Brain microvascular endothelial cell (primary cell): Measurements from ENCODE around the gene FLT3.

Experiments used
- DNase-seq: peaks from one replicate; pipeline ENCODE4 v3.0.0-alpha.2; 2020
- H3K27ac ChIP-seq: fragments of 250-450 bp; sonication (Bioruptor Pico); 2 replicates; pipeline ENCODE4 v1.5.1; 2020; ENCODE audit warnings: mild to moderate bottlenecking, moderate library complexity
- H3K27me3 ChIP-seq: fragments of 250-450 bp; sonication (Bioruptor Pico); replicated peaks from 2 replicates; pipeline ENCODE4 v1.5.1; 2020; ENCODE audit warnings: mild to moderate bottlenecking
- H3K36me3 ChIP-seq: fragments of 250-450 bp; sonication (Bioruptor Pico); replicated peaks from 2 replicates; pipeline ENCODE4 v1.5.1; 2020; ENCODE audit warnings: mild to moderate bottlenecking
- H3K4me3 ChIP-seq: 2 replicates; pipeline ENCODE4 v1.5.1; 2011; ENCODE audit warnings: low read depth, mild to moderate bottlenecking, control low read depth, low read length, moderate library complexity
- in situ Hi-C: cut with HindIII; loops from 2 replicates; pipeline ENCODE4 v1.10.0; 2017; ENCODE audit warnings: low sequenced_read_pairs, low pct_ligation_motif_present
- TF ChIP-seq, protein P1 (sequence below): IDR thresholded peaks from 2 replicates; pipeline ENCODE4 v1.5.1; 2011; ENCODE audit warnings: low read depth, mild to moderate bottlenecking, moderate library complexity, low read length, control low read depth, inconsistent platforms; ENCODE audit errors: missing control alignments

FLT3 gene

DNA sequence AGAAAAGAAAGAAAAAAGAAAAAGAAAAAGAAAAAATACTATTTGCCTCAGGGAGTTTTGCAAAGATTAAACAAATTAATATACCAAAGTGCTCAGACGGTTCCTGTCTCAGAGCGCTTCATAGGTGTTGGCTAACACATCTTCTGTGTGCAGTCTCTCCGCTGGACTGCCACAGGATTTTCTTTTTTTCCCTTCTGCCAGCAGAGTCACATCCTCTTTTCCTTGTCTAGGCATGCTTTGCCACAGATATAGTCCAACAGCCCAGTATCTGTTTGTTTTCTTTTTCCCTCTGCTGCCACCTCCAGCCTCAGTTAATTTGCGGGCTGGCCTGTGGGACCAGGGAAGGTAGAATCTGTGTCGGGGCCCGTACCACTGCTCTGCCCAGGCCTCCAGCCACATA is 108.5 kb downstream of the FLT3 start:
- TF ChIP-seq, protein P1, sequence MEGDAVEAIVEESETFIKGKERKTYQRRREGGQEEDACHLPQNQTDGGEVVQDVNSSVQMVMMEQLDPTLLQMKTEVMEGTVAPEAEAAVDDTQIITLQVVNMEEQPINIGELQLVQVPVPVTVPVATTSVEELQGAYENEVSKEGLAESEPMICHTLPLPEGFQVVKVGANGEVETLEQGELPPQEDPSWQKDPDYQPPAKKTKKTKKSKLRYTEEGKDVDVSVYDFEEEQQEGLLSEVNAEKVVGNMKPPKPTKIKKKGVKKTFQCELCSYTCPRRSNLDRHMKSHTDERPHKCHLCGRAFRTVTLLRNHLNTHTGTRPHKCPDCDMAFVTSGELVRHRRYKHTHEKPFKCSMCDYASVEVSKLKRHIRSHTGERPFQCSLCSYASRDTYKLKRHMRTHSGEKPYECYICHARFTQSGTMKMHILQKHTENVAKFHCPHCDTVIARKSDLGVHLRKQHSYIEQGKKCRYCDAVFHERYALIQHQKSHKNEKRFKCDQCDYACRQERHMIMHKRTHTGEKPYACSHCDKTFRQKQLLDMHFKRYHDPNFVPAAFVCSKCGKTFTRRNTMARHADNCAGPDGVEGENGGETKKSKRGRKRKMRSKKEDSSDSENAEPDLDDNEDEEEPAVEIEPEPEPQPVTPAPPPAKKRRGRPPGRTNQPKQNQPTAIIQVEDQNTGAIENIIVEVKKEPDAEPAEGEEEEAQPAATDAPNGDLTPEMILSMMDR: no peak
- no peak overlapping the region for H3K27ac ChIP-seq
- H3K4me3 ChIP-seq: no peak overlapping the region
- in situ Hi-C loops: no loop called here
- no peak for DNase-seq
- H3K36me3 ChIP-seq: no peaks in the 10 kb centered on the region
- H3K27me3 ChIP-seq: peaks cover 8% of the 10 kb centered on the region

DNA sequence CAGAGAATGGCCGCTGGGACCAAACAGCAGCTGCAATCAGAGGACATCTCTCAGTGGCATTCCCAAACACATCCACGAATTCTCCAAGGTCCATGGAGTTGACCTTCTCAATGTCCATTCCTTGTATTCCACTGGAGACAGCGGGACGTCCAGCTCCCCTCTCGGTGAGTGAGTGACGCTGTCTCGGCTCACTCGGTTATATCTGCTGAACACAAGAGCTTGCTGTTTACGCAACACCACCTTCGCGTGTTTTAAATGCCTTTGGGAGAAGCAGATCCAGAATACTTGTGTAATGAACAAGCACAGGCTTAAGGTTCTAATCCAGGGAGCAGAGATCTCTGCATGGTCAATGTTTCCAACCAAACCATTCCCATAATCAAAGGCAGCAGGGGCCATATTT is 111.9 kb downstream of the FLT3 start, which contains the start of gene URAD:
Gene URAD (minus strand): TSS at position 174 of the 400 bp plus-strand sequence. CDS start 56 bp downstream, at position 118.
- Histone ChIP-seq H3K27me3 (peaks cover 9% of the 10 kb centered on the region), H3K4me3 (no peak within 1 kb of the TSS), H3K36me3 (no peaks in the 10 kb centered on the region), H3K27ac (no peak within 1 kb of the TSS)
- TF ChIP-seq, protein P1: no peak
- no peak for DNase-seq
- in situ Hi-C loops: no loop called here

DNA sequence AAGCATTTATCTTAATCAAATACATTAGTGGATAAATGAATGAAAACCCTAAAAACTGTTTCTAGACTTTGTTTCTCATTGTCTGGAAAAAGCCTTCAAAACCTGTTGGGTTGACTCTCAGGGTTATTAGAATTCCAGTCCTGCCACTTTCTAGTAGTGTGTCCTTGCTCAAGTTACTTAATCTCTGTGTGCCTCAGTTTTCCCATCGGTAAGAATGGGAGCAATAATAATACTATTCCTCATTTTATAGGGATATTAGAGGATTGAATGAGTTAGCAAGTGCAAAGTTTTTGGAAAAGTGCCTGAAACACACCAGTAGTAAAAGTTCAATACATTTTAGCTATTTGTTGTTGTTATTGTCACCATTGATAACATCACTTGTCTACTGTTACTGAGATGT is 114.8 kb downstream of the FLT3 start:
- no peaks in the 10 kb centered on the region for H3K36me3 ChIP-seq
- DNase-seq: no peak
- no peak overlapping the region for H3K4me3 ChIP-seq
- no peak overlapping the region for H3K27ac ChIP-seq
- TF ChIP-seq, protein P1: no peak
- H3K27me3 ChIP-seq: peaks cover 35% of the 10 kb centered on the region
- in situ Hi-C loops: no loop called here

DNA sequence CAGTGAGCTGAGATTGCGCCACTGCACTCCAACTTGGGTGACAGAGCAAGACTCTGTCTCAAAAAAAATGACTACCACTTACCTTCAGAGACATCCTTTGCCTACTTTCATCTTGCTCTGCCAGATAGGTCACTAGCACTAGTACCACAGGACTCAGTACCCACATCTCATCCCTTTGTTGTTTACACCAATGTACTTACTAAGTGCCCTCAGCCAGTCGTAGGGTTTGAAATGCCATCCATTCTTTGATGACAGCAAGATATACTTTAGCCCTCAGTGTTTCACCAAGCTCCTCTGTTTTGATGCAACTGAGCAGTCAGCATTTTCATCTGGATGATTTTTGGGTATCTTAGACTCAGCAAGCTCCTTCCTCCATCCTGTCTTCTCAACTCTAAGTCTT is 118.0 kb downstream of the FLT3 start:
- TF ChIP-seq, protein P1: no peak
- no peaks in the 10 kb centered on the region for H3K36me3 ChIP-seq
- no peak overlapping the region for H3K4me3 ChIP-seq
- H3K27me3 ChIP-seq: peaks cover 64% of the 10 kb centered on the region
- DNase-seq: no peak
- in situ Hi-C loops: no loop called here
- H3K27ac ChIP-seq: no peak overlapping the region

DNA sequence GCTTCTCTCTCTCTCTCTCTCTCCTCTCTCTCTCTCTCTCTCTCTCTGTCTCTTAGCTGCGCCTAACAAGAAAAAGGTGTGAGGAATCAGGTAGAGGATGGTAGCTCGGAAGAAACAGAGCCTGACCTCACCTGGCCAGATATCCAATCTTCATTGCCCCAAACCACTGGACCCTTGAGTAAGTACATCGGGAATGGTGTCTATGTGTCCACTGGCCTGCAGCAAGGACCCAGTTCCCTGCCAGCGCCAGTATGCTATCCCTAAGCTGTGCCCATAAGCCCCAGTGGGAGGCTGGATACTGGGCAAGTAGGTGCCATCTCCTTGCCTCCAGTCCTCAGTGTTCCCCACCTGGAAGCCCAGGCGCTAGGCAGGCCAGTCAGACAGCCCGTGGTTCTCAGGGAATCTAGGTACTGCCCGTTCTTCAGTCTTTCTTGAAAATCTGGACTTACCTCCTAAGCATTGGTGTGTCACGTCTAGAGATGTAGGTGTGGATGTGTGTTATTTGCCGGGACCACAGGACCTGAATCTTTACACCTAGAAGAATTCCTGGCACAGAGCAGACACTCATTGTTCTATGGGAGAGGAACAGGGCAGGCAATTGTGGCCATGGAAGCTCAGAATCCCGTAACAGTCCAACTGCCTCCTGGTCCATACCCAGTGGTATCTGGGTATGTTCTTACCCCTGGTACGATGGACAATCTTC is 119.2 kb downstream of the FLT3 start:
- Histone ChIP-seq H3K27me3 (peaks cover 70% of the 10 kb centered on the region), H3K27ac (no peak overlapping the region), H3K36me3 (no peaks in the 10 kb centered on the region), H3K4me3 (no peak overlapping the region)
- DNase-seq: no peak
- in situ Hi-C loops: no loop called here
- TF ChIP-seq, protein P1: no peak
